HG02678 (cell line): Measurements from ENCODE around the gene ROMO1.
A peak's percentile ranks its signal among the peaks of the same experiment; 100 is the strongest.
"Not testable (repeated sequence)": the region's sequence is repeated elsewhere in the genome, so short reads cannot be mapped to it uniquely, and the experiment has no call there.

Experiments
- ATAC-seq: cut with Tn5 transposase; IDR thresholded peaks from one replicate; pipeline ENCODE4 v1.9.1; 2021; ENCODE audit warnings: mild to moderate bottlenecking, moderate library complexity; ENCODE audit not compliant: unreplicated experiment

Gene ROMO1

DNA sequence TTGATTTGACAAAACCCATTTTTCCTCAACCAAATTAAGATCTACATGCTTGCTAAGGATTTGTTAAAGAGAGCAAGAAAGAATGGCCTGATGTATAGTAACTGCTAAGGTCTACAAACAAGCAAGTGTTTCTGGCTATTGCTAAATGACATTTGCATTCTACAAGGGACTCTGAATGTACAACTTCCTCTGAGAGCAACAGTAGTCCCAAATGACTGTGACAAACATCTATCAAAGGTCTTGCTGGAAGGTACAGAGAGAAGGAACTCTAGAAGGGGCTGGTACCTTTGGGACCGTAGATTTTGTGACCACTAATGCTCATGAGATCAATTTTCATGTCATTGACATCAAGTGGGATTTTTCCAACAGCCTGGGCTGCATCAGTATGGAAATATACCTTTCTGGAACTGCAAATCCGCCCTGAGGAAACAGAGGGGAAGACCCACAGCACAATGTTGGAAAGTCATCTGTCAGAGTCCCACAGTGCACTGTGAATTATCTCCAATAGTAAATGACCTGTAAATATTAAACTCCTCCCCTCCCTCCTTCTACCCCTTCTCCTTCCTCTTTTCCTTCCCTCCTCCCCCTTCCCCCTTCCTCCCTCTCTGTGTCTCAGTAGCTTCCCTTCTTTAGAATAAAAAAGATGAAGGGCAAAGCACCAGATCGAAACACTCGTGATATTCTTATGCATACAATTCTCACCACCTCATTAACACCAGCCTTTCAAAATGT lies 18.6 kb upstream of the ROMO1 start:
- ATAC-seq, result no peak

DNA sequence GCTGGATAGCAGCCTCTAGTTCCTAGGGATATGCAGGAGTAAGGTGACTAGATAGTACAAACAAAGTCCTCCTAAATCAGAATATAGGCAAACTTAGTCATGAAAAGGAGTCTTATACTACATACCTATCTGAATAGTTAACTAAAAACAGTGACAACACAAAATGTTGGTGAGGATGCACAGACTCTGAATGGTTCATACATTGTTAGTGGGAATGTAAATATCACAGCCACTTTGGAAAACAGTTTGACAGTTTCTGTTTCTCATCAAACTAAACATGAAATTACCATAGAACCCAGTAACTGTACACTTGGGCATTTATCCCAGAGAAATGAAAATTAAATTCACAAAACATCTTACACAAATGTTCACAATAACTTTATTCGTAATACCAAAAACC lies 17.2 kb upstream of the ROMO1 start:
- no peak for ATAC-seq

DNA sequence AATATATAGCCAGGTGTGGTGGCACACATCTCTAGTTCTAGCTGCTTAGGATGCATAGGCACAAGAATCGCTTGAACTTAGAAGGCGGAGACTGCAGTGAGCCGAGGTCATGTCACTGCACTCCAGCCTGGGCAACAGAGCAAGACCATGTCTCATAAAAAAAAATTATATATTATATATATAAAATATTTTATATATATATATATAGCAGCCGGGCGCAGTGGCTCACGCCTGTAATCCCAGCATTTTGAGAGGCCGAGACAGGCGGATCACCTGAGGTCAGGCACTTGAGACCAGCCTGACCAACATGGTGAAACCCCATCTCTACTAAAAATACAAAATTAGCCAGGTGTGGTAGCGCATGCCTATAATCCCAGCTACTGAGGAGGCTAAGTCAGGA lies 13.8 kb upstream of the ROMO1 start:
- not testable (repeated sequence) for ATAC-seq

DNA sequence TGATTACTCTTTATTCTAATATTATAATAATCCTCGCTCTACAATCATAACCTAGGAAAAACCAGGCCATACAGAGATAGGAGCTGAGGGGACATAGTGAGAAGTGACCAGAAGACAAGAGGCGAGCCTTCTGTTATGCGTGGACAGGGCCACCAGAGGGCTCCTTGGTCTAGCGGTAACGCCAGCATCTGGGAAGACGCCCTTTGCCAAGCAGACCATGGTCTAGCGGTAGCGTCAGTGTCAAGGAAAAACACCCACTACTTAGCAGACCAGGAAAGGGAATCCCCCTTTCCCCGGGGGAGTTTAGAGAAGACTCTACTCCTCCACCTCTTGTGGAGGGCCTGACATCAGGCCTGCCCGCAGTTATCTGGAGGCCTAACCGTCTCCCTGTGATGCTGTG lies 12.3 kb upstream of the ROMO1 start:
- ATAC-seq, result not testable (repeated sequence)

DNA sequence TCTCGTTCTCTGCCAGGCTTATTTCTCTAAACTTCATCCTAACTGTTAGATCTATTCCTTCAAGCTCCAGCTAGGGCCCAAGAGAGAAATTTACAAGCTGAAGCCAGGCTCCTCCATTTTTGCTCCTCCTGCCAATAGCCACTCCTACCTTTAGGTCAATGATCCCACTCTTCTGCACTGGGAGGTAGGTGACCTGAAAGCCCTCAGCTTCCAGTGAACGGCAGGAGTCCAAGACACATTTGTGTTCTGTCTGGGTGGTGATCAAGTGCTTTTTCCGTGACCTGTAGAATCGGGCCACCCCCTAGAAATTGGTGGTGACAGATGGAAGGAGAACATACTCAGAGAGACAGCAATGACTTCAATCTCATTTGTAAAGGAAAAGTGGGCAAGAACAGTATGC lies 8.9 kb upstream of the ROMO1 start:
- no peak for ATAC-seq

DNA sequence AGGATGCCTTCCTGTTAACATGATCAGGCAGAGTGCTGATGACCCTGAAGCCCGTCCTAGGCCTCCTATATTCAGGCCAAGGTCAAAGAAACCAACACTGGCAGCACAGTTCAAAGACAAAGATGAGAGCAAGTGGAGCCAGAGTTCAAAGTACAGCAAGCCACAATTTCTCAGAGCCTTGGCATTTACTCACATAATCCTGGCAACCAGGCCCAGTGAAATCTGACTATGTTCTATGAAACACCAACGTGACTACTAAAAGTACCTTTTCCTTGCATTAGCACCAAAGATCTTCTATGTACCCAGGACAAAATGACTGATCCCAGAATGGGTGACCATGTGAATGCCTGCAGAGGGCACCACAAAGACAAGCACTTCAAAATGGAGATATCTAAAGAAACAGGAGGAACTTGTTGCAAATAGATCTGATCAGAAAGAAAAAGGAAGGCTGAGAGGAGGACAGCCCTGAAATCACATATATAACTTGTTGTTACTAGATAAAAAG lies 3.9 kb upstream of the ROMO1 start:
- ATAC-seq, result no peak

DNA sequence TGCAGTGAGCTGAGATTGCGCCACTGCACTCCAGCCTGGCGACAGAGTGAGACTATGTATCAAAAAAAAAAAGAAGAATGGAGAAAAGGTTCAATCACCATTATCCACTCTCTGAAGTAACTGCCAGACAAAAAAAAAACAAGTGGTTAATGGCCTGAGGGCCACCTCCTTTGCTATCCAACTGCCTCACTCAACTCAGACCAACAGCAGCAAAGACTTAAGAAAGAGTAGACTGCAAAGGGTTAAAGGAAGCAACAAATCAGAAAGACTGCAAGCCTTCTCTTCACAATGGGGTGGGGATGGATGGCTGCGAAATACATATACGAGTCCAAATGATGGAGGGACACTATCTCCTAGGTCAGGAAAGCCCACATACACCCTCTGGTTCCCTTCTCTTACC lies 3.2 kb upstream of the ROMO1 start:
- ATAC-seq, result no peak

DNA sequence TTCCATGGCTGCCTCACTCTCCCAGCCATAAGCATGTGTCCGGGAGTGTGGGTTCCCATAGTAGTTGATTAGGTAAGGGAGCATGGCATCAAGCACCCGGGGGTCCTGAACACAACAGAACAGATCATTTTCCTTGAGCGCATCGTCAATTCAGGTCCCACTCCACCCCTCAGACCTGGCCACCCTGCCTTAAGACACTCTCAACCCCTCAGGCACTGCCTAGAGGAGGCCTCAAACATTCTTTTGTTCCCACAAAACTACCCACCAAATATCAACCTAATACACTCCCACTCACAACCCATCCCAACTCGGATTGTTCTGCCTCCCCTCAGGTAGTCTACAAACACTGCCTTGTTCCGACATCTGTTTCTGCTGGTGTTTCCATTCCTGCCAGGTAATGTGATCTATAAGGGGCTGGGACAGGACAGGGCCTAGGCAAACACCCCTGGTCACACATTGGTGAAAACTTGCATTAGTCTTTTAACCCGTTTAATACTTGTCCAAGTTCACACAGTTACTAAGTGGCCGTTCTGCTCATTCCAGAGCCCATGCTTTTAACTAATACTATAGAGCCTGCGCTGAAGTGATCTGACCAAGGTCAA lies 1.4 kb upstream of the ROMO1 start:
- ATAC-seq, result no peak

DNA sequence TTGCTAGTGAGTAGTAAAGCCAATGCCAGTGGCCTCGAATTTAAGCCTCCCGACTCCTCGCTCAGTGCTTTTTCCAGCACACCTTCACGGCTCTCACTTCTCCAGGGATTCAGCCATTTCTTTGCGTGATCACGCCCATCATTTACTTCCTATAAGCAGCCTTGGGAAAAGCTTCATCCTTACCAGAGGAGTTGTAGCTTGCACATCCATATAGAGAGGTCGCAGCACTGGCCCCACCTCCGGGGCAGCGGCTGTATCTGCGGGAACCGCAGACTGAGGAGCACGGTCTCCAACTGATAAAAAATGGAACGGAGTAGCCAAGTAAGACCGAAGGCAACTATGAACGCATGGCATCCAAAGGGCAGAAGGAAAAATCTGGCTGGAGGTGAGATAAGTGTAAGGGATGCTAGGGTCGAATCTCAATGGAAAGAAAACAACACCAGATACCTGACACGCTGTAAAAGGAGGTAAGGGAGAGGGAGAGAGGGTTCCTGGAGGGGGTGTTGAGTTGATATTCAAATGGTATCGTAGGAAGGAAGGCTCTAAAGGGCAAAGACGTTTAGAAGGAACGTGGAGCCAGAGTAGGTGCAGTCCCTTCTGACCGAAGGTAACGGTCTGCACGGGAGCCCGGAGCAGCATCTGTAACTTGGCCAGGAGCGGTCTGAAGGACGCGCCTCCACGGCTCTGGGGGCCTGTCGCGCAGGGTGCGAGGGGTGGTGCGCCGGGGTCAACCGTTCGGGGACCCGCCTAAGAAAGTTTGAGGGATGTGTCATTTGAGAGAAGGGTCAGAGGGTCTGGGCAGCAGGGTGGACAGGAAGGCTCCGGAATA lies 693 bp upstream of the ROMO1 start:
- ATAC-seq, result peak; percentile 29

DNA sequence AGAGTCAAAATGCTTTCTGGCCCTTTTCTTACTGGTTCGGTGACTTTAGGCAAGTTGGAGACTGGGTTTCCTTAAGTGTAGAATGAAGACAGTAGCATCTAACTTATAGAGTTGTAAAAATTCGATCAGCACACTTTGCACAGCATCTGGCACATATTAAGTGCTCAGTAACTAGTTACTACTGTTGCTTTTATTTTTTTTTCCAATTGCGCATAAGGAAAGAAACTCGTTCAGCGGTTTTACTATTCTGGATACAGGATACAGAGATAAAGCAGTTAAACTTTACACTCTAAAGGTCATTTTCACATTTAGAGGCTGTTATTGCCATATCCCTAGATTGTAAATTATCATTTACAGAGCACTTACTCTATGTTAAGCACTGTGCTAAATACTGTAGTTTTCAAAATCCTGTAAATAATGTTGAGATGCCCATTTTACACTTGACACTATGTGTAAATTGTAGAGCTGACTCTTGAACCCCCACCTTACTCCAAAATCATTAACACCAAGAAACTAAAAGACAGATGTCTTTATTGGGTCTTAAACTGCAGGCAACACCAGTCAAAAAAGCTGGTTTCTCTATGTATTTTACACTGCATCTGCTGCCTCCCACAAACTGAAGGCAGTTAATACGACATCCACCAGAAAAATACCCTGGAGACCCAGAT lies 886 bp downstream of the ROMO1 start:
- no peak for ATAC-seq

DNA sequence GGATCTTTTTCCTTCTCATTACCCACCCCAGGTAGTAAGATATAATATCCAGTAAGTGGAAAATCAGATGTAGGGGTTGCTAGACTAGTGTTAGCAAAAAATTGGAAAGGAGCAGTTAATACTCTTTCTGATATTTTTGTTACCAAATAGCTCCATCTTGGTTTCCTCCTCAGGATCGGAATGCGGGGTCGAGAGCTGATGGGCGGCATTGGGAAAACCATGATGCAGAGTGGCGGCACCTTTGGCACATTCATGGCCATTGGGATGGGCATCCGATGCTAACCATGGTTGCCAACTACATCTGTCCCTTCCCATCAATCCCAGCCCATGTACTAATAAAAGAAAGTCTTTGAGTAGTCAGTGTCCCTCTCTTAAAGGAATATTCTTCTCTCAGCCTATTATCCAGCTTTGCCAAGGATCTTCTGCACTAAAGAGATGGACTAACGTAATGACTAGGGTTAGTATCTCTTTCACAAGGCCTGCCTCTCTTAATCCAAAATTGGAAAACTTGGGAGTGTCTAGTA lies 1.5 kb downstream of the ROMO1 start:
- no peak for ATAC-seq

DNA sequence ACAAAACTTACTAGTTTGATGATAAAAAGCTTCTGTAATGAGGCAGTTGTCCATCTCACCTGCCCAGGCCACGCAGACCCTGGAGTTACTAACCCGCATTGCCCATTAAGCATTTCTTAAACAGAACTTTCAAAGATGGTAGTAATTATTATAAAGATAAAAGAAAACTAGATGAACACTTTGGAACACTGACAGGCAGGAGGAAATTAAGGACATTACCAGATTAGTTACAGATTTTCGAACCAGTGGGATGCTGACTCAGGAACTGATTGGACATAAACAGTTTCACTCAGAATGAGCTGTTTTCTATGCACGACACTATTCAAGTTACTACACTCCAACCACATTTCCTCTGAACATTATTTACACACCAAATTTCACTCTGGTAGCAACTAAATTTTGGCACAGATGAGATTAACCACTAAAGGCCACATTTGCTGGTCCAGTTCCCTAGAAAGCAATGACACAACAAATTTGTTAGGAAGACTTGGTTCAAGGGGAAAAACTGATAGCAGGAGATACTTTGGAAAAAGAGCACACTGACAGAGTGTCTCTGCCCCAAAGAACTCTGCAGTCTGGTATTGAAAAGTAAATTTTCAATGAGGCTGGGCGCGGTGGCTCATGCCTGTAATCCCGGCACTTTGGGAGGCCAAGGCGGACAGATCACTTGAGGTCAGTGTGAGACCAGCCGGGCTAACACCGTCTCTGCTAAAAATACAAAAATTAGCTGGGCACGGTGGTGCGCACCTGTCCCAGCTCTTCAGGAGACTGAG lies 3.0 kb downstream of the ROMO1 start:
- no peak for ATAC-seq

DNA sequence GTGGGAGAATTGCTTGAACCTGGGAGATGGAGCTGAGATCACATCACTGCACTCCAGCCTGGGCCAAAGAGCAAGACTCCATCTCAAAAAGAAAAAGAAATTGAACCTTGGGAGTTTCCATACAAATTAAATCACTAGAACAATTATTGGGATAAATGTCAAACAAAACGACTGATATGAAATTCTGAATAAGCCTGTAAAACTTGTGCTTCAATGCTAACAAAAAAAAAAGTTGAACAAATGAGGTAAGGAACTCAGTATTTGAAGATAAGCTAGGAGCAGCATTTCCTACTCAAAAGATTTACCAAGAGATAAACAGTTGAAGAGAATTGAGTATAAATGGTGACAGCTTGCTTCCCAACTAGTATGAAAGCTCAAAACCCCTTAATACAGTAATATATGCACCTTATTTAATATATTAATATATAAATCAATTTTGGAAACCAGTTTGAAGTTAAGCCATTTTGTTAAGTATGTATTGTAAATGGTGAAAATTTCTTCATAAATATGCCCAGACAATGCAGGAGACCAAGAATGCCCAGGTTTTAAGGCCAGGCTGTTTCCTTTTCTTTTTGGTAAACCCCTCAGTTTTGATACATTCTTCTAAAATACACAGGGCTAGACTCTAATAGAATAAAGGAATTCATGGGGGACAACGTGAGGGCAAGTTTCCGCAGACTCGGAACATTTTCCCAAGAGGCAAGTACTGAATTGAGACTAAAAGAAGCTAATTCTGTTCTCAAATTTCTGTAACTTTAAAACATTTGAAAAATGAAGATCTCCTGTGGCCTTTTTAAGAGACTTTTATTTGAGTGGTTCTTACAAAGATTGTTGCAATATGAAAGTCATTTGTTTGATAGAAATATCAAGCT lies 3.9 kb downstream of the ROMO1 start:
- no peak for ATAC-seq

DNA sequence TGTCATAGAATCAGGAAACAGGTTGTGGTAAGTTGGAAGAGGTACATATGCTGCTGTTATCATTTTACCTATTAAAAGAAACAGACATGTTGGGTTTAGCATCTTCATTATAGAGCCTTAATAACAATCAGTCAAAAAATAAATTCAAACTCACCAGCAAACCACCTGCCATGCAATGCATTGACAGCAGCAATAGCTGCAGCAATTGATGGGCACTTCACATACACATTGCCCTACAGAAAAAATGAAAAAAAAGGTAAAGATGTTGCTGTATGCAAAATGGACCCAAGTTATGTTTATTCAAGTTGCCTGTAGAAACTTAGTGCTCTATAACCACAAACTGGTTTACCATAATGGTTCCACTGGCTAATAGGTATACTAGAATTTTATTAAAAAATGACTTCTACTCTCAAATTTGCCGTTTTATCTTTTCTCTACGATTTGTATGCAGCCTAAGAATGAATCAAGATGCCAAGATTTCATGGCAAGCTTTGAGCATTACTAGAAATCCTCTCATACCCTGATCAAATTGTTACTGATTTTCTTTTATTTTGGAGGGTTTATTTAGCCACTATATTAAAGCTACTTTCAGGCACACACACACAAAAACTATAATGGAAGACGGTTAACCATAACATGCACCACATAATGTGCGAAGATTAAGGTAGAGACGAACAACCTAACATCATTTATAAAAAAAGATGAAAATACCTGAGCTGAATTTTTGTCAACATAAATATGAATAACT lies 5.5 kb downstream of the ROMO1 start:
- no peak for ATAC-seq

DNA sequence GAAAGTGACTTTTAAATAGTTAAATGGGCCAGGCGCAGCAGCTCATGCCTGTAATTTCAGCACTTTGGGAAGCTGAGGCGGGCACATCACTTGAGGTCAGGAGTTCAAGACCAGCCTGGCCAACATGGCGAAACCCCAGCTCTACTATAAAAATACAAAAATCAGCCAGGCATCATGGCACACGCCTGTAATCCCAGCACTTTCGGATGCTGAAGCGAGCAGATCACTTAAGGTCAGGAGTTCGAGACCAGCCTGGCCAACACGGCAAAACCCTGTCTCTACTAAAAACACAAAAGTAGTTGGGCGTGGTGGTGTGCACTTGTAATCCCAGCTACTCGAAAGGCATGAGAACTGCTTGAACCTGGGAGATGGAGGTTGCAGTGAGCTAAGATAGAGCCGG lies 6.7 kb downstream of the ROMO1 start:
- not testable (repeated sequence) for ATAC-seq

DNA sequence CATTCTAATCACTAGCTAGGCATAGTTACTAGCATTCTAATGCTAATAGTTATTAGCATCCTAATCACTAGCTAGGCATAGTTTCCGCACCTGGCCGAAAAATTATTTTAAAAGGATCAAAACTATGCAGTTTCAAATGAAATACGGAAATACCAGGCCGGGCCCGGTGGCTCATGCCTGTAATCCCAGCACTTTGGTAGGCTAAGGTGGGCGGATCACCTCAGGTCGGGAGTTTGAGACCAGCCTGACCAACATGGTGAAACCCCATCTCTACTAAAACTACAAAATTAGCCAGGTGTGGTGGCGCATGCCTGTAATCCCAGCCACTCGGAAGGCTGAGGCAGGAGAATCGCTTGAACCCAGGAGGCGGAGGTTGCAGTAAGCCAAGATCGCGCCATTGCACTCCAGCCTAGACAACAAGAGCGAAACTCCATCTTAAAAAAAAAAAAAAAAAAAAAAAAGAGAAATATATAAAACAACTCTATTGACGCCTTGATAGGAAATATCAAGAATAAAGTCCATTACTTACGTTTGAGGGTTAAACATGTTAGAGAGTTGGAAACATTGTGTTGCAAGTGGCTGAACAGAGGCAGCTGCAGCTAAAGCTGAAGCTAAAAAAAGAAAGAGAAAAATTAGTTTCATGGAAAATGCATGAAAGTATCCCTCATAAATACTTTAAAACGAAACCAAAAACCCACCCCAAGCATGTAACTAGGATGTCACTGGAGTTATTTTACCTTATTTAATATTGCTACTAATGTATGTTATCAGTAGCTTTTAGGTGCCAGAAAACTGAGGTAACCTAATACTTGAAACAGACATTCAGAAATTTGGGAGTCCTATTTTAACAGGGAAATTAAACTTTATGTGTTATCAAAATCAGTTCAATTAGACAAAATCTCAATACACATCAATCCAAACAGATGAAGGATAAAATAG lies 7.7 kb downstream of the ROMO1 start:
- not testable (repeated sequence) for ATAC-seq

DNA sequence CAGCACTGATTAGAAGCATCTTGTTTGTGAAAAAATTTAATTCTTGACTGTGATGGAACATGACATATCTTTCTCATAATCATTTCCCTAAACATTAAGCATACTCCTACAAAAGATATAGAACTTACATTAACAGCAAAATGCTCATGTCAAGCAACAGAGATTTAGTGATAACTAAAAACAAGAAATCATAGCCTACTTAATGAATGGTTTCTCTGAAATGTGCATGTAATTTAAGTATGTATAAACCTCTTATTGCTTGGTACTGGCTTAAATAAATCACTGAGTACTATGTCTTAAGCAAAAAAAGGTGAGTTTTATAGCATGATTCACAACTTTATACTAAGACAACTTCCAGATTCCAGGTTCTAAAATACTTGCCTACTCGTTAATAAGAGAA lies 9.3 kb downstream of the ROMO1 start:
- ATAC-seq, result no peak
